OCI-LY1 (cell line): Measurements from ENCODE around the gene TPCN1.

Experiments
- H2AFZ ChIP-seq: fragments of 200-600 bp; sonication (generic), shearing (Covaris generic); 2 replicates; pipeline ENCODE4 v1.6.0; 2014; ENCODE audit warnings: antibody characterized with exemption, mild to moderate bottlenecking, low read length
- H3F3A ChIP-seq: fragments of 200-600 bp; sonication (generic), shearing (Covaris generic); 2 replicates; pipeline ENCODE4 v1.6.0; 2014; ENCODE audit warnings: mild to moderate bottlenecking, antibody characterized with exemption, low read length, moderate library complexity; ENCODE audit not compliant: insufficient read depth
- H3K27ac ChIP-seq: fragments of 200-600 bp; sonication (generic); 2 replicates; pipeline ENCODE4 v1.5.1; 2014; ENCODE audit warnings: low read length, mixed run types, mild to moderate bottlenecking, low read depth; ENCODE audit not compliant: poor library complexity, severe bottlenecking
- H3K27me3 ChIP-seq: fragments of 200-600 bp; sonication (generic); 2 replicates; pipeline ENCODE4 v1.6.0; 2014; ENCODE audit warnings: antibody characterized with exemption, mild to moderate bottlenecking, low read length, moderate library complexity; ENCODE audit not compliant: insufficient read depth
- H3K36me3 ChIP-seq: fragments of 200-600 bp; sonication (generic); 2 replicates; pipeline ENCODE4 v1.6.1; 2014; ENCODE audit warnings: mild to moderate bottlenecking, antibody characterized with exemption, low read length, moderate library complexity, mixed read lengths; ENCODE audit not compliant: insufficient read depth
- H3K4me1 ChIP-seq: fragments of 200-600 bp; sonication (generic); 2 replicates; pipeline ENCODE4 v1.5.1; 2014; ENCODE audit warnings: mild to moderate bottlenecking, low read length, moderate library complexity; ENCODE audit not compliant: insufficient read depth, severe bottlenecking
- H3K4me2 ChIP-seq: fragments of 200-600 bp; sonication (generic), shearing (Covaris generic); 2 replicates; pipeline ENCODE4 v1.6.1; 2014; ENCODE audit warnings: low read length
- H3K4me3 ChIP-seq: fragments of 200-600 bp; sonication (generic); 2 replicates; pipeline ENCODE4 v1.5.1; 2014; ENCODE audit warnings: low read length, low read depth, mild to moderate bottlenecking, mixed read lengths; ENCODE audit not compliant: poor library complexity, severe bottlenecking
- H3K79me2 ChIP-seq: fragments of 200-600 bp; shearing (Covaris generic); 2 replicates; pipeline ENCODE4 v1.6.1; 2016; ENCODE audit warnings: mixed run types, low read length, mixed read lengths; ENCODE audit not compliant: insufficient read depth
- H3K9ac ChIP-seq: fragments of 200-600 bp; sonication (generic), shearing (Covaris generic); 2 replicates; pipeline ENCODE4 v1.6.1; 2014; ENCODE audit warnings: mild to moderate bottlenecking, low read length, mixed read lengths
- H3K9me2 ChIP-seq: fragments of 200-600 bp; sonication (generic), shearing (Covaris generic); 2 replicates; pipeline ENCODE4 v1.6.1; 2014; ENCODE audit warnings: low read depth, mild to moderate bottlenecking, low read length, mixed read lengths
- H3K9me3 ChIP-seq: fragments of 200-600 bp; shearing (Covaris generic); 2 replicates; pipeline ENCODE4 v1.6.1; 2014; ENCODE audit warnings: low read length, mixed read lengths
- H4K20me1 ChIP-seq: fragments of 200-600 bp; sonication (generic), shearing (Covaris generic); 2 replicates; pipeline ENCODE4 v1.6.0; 2016; ENCODE audit warnings: mild to moderate bottlenecking, low read length; ENCODE audit not compliant: insufficient read depth
- CTCF ChIP-seq: fragments of 200-600 bp; sonication (generic), shearing (Covaris generic); IDR thresholded peaks from 2 replicates; pipeline ENCODE4 v1.5.1; 2017; ENCODE audit warnings: mild to moderate bottlenecking, antibody characterized with exemption, low read length, moderate library complexity, mixed read lengths
- EZH2 ChIP-seq: fragments of 200-600 bp; sonication (generic), shearing (Covaris generic); IDR thresholded peaks from 2 replicates; pipeline ENCODE4 v1.8.0; 2017; ENCODE audit warnings: borderline replicate concordance, mixed run types, mild to moderate bottlenecking, antibody characterized with exemption, low read length, moderate library complexity, mixed read lengths

Gene TPCN1

GRCh38 chr12:113222730-113223531 is 1.7 kb downstream of the TPCN1 start:
- no peaks in the 10 kb centered on the region for H3K9me2 ChIP-seq
- peaks cover 61% of the 10 kb centered on the region for H3K4me1 ChIP-seq
- TF ChIP-seq EZH2 = no peak
- TF ChIP-seq CTCF = no peak
- H3K4me3 ChIP-seq = peak overlapping the region; percentile 87
- peak overlapping the region; percentile 94 for H3K9ac ChIP-seq
- peaks cover 26% of the 10 kb centered on the region for H3K79me2 ChIP-seq
- no peaks in the 10 kb centered on the region for H4K20me1 ChIP-seq
- peak overlapping the region; percentile 92 for H3K4me2 ChIP-seq
- H2AFZ ChIP-seq = no peak overlapping the region
- H3K27me3 ChIP-seq = no peaks in the 10 kb centered on the region
- H3K27ac ChIP-seq = peak overlapping the region; percentile 89
- H3F3A ChIP-seq = 0 out of 2 replicates have a peak, but pooled peaks cover 1% of the 10 kb centered on the region
- no peaks in the 10 kb centered on the region for H3K9me3 ChIP-seq
- H3K36me3 ChIP-seq = peaks cover 22% of the 10 kb centered on the region

- no peak for TF ChIP-seq EZH2
- no peak for TF ChIP-seq CTCF
- peak overlapping the region; percentile 13 for H3K27ac ChIP-seq
- no peaks in the 10 kb centered on the region for H4K20me1 ChIP-seq
- H3K79me2 ChIP-seq = peaks cover 26% of the 10 kb centered on the region
- H3K4me3 ChIP-seq = no peak overlapping the region
- peaks cover 63% of the 10 kb centered on the region for H3K4me1 ChIP-seq
- H3K9ac ChIP-seq = no peak overlapping the region
- no peaks in the 10 kb centered on the region for H3K9me2 ChIP-seq
- peaks cover 41% of the 10 kb centered on the region for H3K36me3 ChIP-seq
- H3K27me3 ChIP-seq = no peaks in the 10 kb centered on the region
- no peak overlapping the region for H2AFZ ChIP-seq
- H3F3A ChIP-seq = 0 out of 2 replicates have a peak, but pooled peaks cover 4% of the 10 kb centered on the region
- H3K4me2 ChIP-seq = no peak overlapping the region
- H3K9me3 ChIP-seq = no peaks in the 10 kb centered on the region
These were observed 3.7 kb downstream of the TPCN1 start for GRCh38 chr12:113224955-113225354.

DNA sequence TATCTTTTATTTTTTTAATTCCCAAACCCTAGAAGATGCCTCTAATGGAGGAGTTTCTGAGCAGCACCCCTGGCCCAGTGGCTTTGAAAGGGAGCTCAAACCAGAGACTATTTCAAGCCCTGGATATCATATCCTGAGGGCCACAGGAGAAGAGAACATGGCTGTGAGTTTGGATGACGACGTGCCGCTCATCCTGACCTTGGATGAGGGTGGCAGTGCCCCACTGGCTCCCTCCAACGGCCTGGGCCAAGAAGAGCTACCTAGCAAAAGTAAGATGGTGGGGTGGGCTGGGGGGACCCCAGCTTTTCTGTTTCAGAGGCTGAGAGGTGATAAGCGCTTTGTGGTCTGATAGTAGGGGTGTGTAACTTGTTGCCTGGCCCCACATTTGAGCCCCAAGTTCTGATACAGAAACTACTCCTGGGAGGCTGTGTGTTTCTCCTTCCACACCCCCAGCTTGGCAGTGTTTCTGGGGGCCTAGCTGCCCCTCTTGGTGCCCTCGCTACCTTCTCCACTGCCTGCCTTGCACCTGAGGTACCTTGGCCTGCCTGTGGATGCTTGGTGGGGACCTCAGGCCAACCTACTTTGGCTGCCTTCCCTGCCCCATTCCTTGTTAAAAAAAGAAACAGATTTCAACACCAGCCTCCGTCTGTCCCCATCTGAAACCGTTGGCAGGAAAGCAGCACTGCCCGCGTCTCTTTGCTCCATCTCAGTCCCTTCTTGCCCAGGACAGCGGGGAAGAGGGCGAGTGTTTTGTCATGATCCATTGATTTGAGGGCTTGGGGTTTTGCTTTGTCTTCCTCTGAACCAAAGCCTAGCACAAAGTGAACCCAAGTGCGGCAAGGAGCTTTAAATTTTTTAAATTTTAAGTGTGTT is 5.7 kb downstream of the TPCN1 start:
- Histone ChIP-seq H3K27ac (peak overlapping the region; percentile 93), H3K4me3 (no peak overlapping the region), H3K27me3 (no peaks in the 10 kb centered on the region), H3K9me3 (no peaks in the 10 kb centered on the region), H3K79me2 (peaks cover 21% of the 10 kb centered on the region), H3K4me1 (peaks cover 77% of the 10 kb centered on the region), H3K9ac (peak overlapping the region; percentile 6; the same call in 1 of the 2 replicates), H3K36me3 (peaks cover 56% of the 10 kb centered on the region), H2AFZ (no peak overlapping the region), H3K9me2 (no peaks in the 10 kb centered on the region), H4K20me1 (no peaks in the 10 kb centered on the region), H3F3A (0 out of 2 replicates have a peak, but pooled peaks cover 4% of the 10 kb centered on the region), H3K4me2 (no peak overlapping the region; the same call in 1 of the 2 replicates)
- TF ChIP-seq CTCF (peak; percentile 17; the same call in 1 of the 2 replicates), EZH2 (no peak)
